HG02938 (cell line): ENCODE data around the gene KRT76.

ENCODE experiments used
- ATAC-seq: cut with Tn5 transposase; IDR thresholded peaks from one replicate; pipeline ENCODE4 v1.9.1; 2021; ENCODE audit warnings: mild to moderate bottlenecking, moderate library complexity; ENCODE audit not compliant: unreplicated experiment

Gene KRT76

DNA sequence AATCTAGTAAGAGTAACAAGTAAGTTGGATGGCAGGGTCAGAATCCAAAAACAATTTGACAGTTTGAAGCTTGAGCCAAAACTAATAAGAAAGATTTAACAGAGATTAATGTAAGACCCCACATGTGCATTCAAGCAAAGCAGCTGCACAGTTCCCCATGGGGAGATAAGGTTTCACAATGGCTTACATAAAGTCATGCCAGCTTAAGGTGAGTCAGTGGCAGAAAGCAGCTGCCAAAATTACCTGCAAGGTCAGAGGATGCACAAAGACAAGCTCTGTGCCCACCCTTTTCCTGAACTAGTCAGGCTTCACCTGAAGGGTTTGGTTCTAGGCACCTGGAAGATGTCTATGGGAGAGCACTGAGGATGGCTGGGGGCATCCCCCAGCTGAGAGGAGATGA is 37.2 kb downstream of the KRT76 start:
- ATAC-seq, result no peak

DNA sequence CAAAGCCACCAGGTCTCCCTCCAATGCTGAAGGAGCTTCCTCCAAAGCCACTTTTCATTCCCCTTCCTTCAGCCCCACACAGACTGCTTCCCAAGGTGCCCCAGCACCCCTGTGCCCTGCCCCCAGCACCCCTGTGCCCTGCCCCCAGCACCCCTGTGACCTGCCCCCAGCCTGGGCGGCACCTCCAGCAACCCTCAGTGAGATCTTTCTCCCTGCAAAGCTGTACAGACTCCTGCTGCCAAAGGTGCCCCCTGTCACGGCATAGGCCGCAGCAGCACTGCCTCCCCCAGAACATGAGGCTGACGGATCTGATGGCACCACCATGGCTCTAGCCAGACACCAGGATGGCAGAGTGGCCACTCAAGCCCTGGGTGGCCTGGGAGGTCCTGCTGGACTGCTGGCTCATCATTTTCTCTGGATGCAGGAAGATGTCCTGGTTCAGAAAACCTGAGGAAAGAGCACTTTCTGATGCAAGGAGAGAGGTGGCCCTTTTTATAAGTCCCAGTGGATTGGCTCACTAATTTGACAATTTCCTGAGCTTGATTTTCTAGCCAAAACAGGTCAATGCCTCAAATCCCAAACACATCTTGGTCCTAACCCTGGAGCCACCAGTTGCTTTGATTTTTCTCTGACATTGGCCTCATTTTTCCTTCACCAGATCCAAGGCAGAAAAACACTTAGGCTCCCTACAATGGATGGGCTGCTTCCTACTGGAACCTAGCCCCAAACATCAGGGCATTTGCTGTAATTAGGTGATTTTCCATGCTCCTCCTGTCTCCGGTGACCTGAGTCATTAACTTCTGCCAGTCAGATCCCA is 41.1 kb downstream of the KRT76 start:
- no peak for ATAC-seq

DNA sequence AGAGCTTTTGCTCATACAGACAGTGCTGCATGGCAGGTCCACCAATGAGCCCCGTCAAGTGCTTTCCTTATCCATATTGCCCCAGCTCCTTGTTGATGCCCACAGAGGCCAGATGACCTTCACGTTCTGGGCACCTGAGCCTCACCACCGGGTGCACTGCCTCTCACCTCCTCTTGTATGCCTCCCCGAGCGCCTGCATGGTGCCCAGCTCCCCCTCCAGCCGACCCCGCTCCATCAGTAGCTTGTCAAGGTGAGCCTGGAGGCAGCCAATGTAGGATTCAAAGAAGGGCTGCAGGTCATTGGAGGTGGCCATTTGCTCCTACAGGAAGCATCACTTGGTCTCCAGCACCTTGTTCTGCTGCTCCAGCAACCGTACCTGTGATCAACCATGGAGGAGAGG is 42.0 kb downstream of the KRT76 start:
- no peak for ATAC-seq

DNA sequence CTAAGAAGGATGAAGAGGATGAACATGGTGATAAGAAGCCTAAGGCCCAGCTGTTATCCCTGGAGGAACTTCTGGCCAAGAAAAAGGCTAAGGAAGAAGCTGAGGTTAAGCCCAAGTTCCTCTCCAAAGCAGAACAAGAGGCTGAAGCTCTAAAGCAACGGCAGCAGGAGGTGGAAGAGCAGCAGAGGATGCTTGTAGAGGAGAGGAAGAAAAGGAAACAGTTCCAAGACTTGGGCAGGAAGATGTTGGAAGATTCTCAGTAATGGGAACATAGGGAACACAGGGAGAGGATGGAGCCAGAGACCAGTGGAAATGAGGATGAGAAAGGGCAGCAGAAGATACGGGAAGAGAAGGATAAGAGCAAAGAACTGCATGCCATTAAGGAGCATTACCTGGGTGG is 46.4 kb downstream of the KRT76 start:
- no peak for ATAC-seq

DNA sequence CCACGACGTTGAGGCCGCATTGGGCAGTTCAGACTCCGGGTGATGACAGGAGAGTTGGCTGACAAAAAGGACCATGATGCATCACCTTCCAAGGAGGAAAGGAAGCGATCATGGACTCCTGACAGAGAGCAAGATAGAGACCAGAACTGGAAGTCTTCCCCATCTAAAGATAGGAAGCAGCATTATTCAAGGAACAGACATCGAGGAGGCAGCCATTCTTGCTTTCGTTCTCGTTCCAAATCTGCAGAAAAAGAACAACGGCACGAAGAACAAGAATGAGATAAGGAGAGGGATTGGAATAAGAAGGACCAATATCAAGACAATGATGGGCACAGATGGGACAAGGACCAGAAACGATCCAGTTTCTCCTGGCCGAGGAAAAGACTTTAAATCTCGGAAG is 46.8 kb downstream of the KRT76 start:
- ATAC-seq, result no peak

DNA sequence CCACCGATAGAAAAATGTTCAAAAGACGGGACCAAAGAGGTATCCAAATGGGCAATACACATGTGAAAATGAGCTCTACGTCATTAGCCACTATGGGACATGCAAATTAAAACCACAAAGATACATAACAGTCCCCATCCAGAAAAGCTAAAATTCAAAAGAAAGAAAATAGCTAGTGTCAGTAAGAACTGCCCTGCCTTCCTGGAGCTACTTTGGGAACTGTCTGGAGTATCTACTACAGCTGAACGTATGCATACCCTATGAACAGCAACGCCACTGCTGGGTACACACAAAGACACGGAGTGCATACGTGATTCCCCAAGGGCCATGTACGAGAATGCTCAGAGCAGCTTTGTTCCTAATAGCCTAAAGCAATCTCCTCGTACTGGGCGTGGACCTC is 48.0 kb downstream of the KRT76 start:
- no peak for ATAC-seq

DNA sequence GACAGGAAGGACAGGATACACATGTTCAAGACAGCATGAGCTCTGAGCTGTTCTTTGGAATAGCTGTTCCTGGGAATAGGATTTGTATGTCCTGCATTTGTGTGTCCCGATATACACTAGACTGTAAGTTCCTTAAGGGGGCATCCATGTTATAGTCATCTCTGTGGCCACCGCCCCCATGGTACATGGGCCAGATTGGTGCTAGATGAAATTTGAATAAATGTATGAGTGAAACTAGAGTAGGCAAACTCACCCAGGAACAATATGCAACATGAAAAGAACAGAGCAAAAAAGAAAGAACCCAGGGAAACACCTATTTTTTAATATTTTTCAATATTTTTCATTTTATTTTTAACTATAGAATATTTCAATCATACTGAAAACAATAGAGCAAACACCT is 48.8 kb downstream of the KRT76 start:
- no peak for ATAC-seq

DNA sequence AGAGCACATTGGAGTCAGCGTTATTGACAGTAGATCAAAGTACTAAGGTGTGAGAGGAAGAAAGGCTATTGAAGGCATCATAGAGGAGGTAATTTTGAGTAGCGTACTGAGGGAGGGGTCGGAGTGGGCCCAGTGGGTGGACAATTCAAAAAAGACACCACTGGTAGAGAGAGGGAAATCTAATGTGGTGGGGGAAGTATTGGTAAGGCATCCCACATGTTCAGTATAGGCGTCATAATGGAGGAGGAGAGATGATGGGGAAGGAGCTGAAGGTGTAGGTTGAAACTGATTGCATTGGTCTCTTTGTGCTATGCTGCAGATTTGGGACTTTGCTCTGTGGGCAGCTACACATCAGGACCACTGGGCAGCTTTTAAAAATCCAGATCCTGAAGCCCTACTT is 50.1 kb downstream of the KRT76 start:
- no peak for ATAC-seq

DNA sequence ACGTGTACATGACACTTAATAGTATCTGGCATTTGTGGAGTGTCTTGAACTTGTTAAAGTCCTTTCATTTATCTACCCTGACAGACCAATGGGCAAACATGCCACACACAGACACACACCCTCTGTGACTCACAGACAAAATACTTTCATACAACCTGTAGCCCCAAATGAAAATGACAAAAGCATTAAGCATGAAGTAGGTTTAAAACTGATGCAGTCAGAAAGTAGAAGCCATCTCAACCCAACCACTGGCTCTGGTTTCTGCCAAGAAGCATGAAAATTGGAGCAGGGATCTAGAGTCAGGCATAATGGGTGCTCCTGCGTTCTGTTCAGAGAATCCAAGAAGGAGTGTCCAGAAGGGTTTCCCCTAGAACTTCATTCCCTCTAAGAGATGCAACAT is 50.7 kb downstream of the KRT76 start:
- ATAC-seq, result no peak

DNA sequence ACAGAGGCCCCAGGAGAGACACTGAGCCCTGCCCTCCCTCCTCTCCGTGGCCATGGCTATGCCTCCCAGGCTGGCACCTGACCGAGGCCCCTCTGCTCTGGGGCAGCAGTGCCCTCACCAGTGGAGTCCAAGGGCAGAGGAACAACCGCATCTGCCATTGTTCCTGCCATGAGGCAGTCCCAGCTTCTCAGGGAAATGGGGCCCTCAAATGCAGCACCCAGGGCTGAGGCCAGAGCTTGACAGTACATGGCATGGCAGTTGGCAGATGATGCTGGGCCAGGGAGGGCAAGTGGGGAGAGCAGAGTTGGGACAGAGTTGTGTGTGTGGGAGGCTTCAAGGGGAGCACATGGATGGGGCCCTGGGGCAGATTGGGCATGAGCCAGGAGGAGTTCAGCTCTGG is 52.8 kb downstream of the KRT76 start:
- ATAC-seq, result no peak

DNA sequence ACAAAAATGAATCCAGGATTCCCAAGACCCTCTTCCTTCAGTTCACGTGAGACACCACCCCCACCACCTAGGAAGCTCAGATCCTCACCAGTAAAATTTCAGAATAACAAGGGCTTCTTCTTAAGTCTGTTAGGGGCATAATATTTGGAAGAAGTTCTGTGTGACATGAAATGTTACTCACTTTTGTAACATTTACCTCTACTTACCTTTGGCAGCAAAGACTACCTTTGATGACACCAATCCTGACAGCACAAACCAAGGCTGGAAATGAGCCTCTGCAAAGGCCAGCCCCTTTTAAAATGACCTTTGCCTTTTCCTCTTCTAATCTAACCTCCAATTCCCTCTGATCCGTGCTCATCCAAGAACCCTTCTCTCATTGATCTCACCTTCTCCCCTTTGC is 54.5 kb downstream of the KRT76 start:
- ATAC-seq, result no peak

DNA sequence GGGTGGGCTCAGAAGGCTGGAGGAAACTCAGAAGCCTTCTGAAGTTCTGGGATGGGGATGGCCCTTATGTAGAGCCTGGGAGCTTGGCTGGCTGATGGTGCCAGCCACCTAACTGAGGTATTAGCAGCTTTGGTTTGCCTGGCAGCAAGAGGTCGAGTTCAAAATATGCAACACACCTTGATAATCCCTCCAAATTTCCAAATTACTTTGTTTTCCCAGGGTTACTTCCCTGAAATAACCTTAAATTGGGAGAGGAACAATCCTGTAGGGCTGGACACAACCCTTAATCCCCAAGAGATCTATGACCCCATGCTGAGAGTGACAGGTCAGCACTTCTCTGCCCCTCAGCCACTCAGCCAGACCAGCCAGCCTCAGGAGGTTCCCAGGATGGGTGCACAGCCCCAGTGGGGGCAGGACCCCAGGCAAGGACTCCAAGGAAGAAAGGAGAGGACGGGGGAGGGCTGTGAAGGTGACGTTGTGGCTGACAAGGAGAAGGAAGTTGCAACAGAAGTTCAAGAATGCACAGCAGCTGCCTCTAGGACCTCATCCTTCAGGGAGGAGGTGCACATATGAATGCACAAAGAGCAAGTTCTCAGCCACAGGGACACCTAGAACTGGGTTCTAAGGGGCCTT is 55.2 kb downstream of the KRT76 start:
- ATAC-seq, result no peak

DNA sequence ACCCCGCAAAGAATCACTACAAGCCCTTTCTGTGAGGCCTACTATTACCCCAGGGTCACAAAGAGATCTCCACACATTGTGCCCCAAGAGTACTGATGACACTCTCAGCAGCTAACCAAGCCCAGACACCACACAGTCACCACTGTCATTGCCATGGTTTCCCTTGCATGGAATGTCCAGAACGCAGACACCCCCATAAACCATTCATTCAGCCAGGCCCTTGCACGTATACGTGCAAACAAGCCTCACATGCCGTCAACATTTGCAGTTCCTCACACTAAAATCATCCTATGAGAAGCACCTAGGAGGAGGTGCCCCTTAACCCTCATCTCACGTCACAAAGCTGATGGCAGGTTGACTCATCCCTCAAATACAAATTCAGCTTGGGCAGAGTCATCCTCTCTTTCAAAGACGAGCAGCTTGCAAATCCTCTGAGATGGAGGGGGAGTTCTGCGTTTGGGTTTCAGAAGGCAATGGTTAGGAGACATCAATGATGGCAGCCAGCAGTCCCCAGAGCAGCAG is 56.7 kb downstream of the KRT76 start:
- no peak for ATAC-seq
